Suprapubic skin (tissue), 4 donors: ENCODE data around the gene NCOA1. TPM values are rescaled to one million over a fixed set of nuclear protein-coding genes. Genes with fewer than 3 reads are reported as not detected.

Experiments used
- DNase-seq, 2 donors: peaks; one replicate each; pipeline ENCODE4 v3.0.0-alpha.2; 2019; ENCODE audit warnings: low spot score in 2 of 2
- H3K27ac ChIP-seq: fragments of 200-600 bp; sonication (generic); one replicate; pipeline ENCODE4 v1.5.1; 2019
- H3K27me3 ChIP-seq: fragments of 200-600 bp; sonication (generic); one replicate; pipeline ENCODE4 v1.5.1; 2019
- H3K36me3 ChIP-seq: fragments of 200-600 bp; sonication (generic); one replicate; pipeline ENCODE4 v1.5.1; 2019
- H3K4me1 ChIP-seq: fragments of 200-600 bp; sonication (generic); one replicate; pipeline ENCODE4 v1.5.1; 2019
- H3K4me3 ChIP-seq: fragments of 200-600 bp; sonication (generic); one replicate; pipeline ENCODE4 v1.5.1; 2019; ENCODE audit warnings: mild to moderate bottlenecking
- H3K9me3 ChIP-seq: fragments of 200-600 bp; sonication (generic); one replicate; pipeline ENCODE4 v1.5.1; 2019
- EP300 ChIP-seq: sonication (generic); formaldehyde crosslinking; IDR thresholded peaks from one replicate; pipeline ENCODE4 v1.6.1; 2017; ENCODE audit warnings: antibody characterized with exemption
- POLR2A ChIP-seq, 2 donors: fragments of 450-650 bp; IDR thresholded peaks; one replicate each; pipeline ENCODE4 v1.6.1; 2017; ENCODE audit warnings: antibody characterized with exemption in 2 of 2, mild to moderate bottlenecking in 2 of 2, moderate library complexity in 2 of 2
- POLR2AphosphoS5 ChIP-seq, 3 donors: sonication (generic); formaldehyde crosslinking; IDR thresholded peaks; one replicate each; pipeline ENCODE4 v1.6.1; 2017; ENCODE audit warnings: antibody characterized with exemption in 3 of 3
- WGBS: methylation state at CpG from one replicate; pipeline ENCODE4 v1.1.5; 2018; 5-methylcytosine and 5-hydroxymethylcytosine counted together
- total RNA-seq, 4 donors: library from RNA; depleted of rRNA; stranded (reverse); fragments of >200 nt; gene quantifications; one replicate each; pipeline ENCODE4 v1.1.0, GENCODE V29; 2016
- TF ChIP-seq, protein P1 (sequence below), 2 donors: fragments of 200-600 bp in 1 of 2; fragments of 450-650 bp in 1 of 2; sonication (generic) in 1 of 2; IDR thresholded peaks; one replicate each; pipeline ENCODE4 v1.5.1; 2016 to 2019; ENCODE audit warnings: antibody characterized with exemption in 2 of 2, mild to moderate bottlenecking in 1 of 2, moderate library complexity in 1 of 2

The NCOA1 gene
- total RNA-seq, 4 donors from 2014 or later, result 40.5 to 66.1 (median 47.2) TPM

DNA sequence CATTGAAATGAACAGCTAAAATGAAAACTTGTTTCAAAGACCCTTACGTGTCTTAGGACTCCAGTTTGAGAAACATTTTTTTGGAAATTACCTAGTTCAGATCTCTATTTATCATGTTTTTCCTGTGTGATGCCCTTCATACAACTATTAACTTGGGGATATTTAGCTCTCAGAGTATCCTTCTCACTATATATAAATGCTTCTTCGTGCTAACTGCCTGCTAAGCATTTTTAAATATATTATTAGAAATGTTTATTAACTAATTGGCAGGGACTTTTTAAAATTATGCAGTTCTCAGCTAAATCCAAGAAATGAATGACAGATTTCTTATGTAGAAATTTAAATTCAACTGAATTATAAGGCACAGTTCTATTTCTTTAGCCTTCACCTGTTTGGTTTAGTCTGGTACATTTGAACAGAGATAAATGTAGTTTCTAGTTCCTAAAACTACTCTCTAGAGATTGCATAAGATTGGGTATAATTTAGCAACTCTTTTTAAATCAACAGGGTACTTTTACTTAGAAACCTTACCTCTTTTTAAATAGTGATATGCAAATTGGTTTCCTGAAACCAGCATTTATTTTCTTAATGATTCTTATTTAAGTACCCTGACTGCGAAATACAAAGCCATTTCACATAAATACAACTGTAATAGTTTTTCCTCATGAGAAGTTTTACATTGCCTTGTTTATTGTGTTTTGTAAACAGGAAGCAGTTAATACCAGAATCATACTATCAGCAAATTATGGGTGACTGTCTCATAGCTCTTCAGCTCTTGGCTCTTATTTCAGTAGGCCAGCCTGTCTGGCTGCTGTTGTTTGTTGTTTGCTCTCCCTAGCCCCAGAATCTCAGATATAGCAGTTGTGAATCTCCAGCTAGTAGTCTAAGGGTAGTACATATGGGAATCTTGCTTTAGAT is 161.5 kb downstream of the NCOA1 start:
- no peaks in the 10 kb centered on the region for H3K9me3 ChIP-seq
- H3K4me3 ChIP-seq, result no peak overlapping the region
- no peaks in the 10 kb centered on the region for H3K4me1 ChIP-seq
- no peak for DNase-seq
- H3K27me3 ChIP-seq, result no peaks in the 10 kb centered on the region
- WGBS, result 76% methylated on average over 3 of the region's 3 CpGs
- TF ChIP-seq, protein P1, sequence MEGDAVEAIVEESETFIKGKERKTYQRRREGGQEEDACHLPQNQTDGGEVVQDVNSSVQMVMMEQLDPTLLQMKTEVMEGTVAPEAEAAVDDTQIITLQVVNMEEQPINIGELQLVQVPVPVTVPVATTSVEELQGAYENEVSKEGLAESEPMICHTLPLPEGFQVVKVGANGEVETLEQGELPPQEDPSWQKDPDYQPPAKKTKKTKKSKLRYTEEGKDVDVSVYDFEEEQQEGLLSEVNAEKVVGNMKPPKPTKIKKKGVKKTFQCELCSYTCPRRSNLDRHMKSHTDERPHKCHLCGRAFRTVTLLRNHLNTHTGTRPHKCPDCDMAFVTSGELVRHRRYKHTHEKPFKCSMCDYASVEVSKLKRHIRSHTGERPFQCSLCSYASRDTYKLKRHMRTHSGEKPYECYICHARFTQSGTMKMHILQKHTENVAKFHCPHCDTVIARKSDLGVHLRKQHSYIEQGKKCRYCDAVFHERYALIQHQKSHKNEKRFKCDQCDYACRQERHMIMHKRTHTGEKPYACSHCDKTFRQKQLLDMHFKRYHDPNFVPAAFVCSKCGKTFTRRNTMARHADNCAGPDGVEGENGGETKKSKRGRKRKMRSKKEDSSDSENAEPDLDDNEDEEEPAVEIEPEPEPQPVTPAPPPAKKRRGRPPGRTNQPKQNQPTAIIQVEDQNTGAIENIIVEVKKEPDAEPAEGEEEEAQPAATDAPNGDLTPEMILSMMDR (IDR thresholded peaks at IDR 0.05), result no peak
- no peak for TF ChIP-seq POLR2AphosphoS5 (IDR thresholded peaks at IDR 0.05)
- TF ChIP-seq POLR2A (IDR thresholded peaks at IDR 0.05), result no peak
- no peak for TF ChIP-seq EP300
- no peaks in the 10 kb centered on the region for H3K36me3 ChIP-seq
- H3K27ac ChIP-seq, result no peak overlapping the region

DNA sequence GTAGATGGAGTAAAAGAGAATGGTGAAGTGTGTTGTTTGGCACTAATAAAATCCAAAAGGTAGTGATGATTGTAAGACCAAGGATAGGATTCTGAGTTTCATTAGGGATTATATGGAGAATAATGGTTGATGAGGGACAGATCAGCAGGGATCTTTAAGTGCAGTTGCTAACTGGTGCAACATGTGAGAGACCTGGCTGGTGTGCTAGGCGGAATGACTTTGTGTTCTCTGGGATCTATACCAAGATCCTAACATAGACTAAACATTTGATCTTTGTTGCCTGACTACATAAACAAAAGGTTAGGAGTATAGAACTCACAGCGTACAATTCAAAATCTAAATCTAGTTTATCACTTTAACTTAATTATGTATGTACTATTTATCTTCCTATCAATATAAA is 166.8 kb downstream of the NCOA1 start:
- 73% methylated on average over 2 of the region's 2 CpGs for WGBS
- H3K4me1 ChIP-seq, result no peaks in the 10 kb centered on the region
- DNase-seq, result no peak
- peaks cover 14% of the 10 kb centered on the region for H3K36me3 ChIP-seq
- H3K4me3 ChIP-seq, result no peak overlapping the region
- no peak for TF ChIP-seq EP300
- no peak for TF ChIP-seq POLR2A (IDR thresholded peaks at IDR 0.05)
- TF ChIP-seq POLR2AphosphoS5 (IDR thresholded peaks at IDR 0.05), result no peak
- TF ChIP-seq, protein P1 (IDR thresholded peaks at IDR 0.05), result no peak
- no peaks in the 10 kb centered on the region for H3K9me3 ChIP-seq
- no peaks in the 10 kb centered on the region for H3K27me3 ChIP-seq
- no peak overlapping the region for H3K27ac ChIP-seq

DNA sequence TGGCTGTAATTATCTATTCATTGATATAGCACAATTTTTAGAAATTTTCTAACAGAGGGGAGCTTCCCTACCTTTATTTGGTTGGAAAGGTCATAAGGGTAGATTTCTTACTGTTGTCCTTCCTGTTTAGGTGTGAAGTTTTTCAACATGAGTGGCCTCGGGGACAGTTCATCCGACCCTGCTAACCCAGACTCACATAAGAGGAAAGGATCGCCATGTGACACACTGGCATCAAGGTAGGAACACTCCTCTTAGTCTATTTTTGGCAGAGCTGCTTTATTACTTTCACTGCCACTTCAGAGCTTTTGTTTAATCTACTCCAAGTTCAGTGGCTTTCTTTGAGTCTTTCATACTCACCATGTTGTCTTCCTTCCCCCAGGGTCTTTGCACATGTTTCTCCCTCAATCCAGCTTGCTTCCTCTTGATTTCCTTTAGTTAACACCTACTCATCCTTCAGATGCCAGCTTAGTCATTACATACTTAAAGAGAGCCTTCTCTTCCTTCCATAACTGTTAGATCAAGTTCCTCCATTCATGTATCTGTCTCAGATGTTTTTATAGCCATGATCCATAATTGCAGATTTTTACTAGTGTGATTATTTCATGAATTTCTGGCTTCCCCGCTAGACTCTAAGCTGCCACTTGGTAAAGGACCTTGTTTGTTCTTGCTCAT is 167.6 kb downstream of the NCOA1 start:
- Histone ChIP-seq H3K9me3 (no peaks in the 10 kb centered on the region), H3K27ac (no peak overlapping the region), H3K4me1 (no peaks in the 10 kb centered on the region), H3K36me3 (peaks cover 14% of the 10 kb centered on the region), H3K27me3 (no peaks in the 10 kb centered on the region), H3K4me3 (no peak overlapping the region)
- DNase-seq, result no peak
- TF ChIP-seq EP300 (no peak), POLR2A (IDR thresholded peaks at IDR 0.05) (no peak), POLR2AphosphoS5 (IDR thresholded peaks at IDR 0.05) (no peak)
- TF ChIP-seq, protein P1 (IDR thresholded peaks at IDR 0.05), result no peak
- 87% methylated on average over 4 of the region's 4 CpGs for WGBS

DNA sequence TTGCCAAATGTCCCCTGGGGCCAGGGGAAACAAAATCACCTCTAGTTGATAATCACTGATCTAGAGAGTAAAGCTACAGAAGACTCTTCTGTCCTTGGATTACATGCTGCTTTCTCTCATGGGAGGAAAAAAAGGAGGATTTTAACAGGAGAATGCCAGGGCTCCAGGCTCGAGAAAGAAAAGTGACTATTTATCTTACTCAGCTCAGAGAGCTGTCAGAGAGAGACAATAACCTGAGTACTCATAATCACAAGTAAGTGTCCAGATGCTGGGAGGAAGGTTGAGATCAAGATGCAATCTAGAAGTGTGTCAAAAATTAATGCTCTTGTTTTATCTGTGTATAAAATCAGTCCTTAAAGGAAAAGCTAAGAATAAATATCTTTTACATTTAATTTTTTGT is 168.8 kb downstream of the NCOA1 start:
- H3K27me3 ChIP-seq, result no peaks in the 10 kb centered on the region
- no peaks in the 10 kb centered on the region for H3K4me1 ChIP-seq
- no peak overlapping the region for H3K27ac ChIP-seq
- no peak for DNase-seq
- no peak for TF ChIP-seq POLR2AphosphoS5 (IDR thresholded peaks at IDR 0.05)
- TF ChIP-seq, protein P1 (IDR thresholded peaks at IDR 0.05), result no peak
- H3K4me3 ChIP-seq, result no peak overlapping the region
- no peaks in the 10 kb centered on the region for H3K9me3 ChIP-seq
- WGBS, result 50% methylated on average over 1 of the region's 1 CpG
- peaks cover 14% of the 10 kb centered on the region for H3K36me3 ChIP-seq

DNA sequence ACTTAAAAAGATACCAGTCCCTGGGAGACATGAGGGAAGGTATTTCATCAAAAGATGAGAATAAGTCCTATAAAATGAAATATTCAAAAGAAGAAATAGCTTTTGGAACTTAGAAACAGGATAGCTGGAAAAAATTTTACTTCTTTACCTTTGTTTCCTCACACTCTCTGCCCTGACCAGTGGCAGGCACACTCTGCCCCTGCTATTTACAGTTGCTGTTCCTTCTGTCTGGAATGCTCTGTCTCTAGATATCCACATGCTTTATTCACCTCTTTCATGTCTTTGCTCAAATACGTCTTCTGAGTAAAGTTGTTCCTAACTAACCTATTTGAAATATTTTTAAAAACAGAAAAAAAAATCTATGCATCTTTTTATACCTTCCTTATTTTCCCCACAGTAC is 176.5 kb downstream of the NCOA1 start:
- H3K27me3 ChIP-seq, result no peaks in the 10 kb centered on the region
- DNase-seq, result no peak
- H3K4me3 ChIP-seq, result no peak overlapping the region
- H3K27ac ChIP-seq, result no peak overlapping the region
- no peaks in the 10 kb centered on the region for H3K36me3 ChIP-seq
- TF ChIP-seq EP300, result no peak
- TF ChIP-seq POLR2A (IDR thresholded peaks at IDR 0.05), result no peak
- TF ChIP-seq POLR2AphosphoS5 (IDR thresholded peaks at IDR 0.05), result no peak
- TF ChIP-seq, protein P1 (IDR thresholded peaks at IDR 0.05), result no peak
- no peaks in the 10 kb centered on the region for H3K4me1 ChIP-seq
- 100% methylated on average over 1 of the region's 1 CpG for WGBS
- no peaks in the 10 kb centered on the region for H3K9me3 ChIP-seq
